Mucosa of descending colon (tissue), 3 donors: ENCODE results near the gene FLT1. TPM values are rescaled to one million over a fixed set of nuclear protein-coding genes. Genes with fewer than 3 reads are reported as not detected.

Experiments
- ATAC-seq: fragments of 200-7000 bp; cut with Tn5 transposase; one replicate; pipeline ENCODE4 v1.9.1; 2020; ENCODE audit warnings: mild to moderate bottlenecking, moderate library complexity
- DNase-seq, 3 donors: peaks; one replicate each; pipeline ENCODE4 v3.0.0-alpha.2; 2020
- H3K36me3 ChIP-seq: fragments of 200-600 bp; one replicate; pipeline ENCODE4 v1.8.0; 2021; ENCODE audit warnings: low read depth, mild to moderate bottlenecking
- H3K4me1 ChIP-seq: fragments of 200-600 bp; one replicate; pipeline ENCODE4 v1.8.0; 2021; ENCODE audit warnings: low read depth, mild to moderate bottlenecking
- H3K4me3 ChIP-seq: fragments of 200-600 bp; one replicate; pipeline ENCODE4 v1.8.0; 2021; ENCODE audit warnings: mild to moderate bottlenecking
- H3K9me3 ChIP-seq: fragments of 200-600 bp; one replicate; pipeline ENCODE4 v1.8.0; 2021; ENCODE audit warnings: mild to moderate bottlenecking
- intact Hi-C, 2 donors: fragments of 100-400 bp; cut with DNase I in 1 of 2; cut with micrococcal nuclease in 1 of 2; formaldehyde crosslinking; loops; one replicate each; pipeline versions ENCODE4 v1.11.0 to v1.11.1; 2022; cut with DNase I, micrococcal nuclease
- total RNA-seq, 3 donors: library from RNA; stranded (reverse); fragmentation: NEBNext Ultra II Directional in 2 of 3; extraction: Animal tissue kit (Norgen Biotek cat#: 25700) in 2 of 3; gene quantifications; one replicate each; pipeline versions ENCODE4 v1.2.1 to v1.2.4, GENCODE V29; 2021 to 2023
- TF ChIP-seq, protein P1 (sequence below): fragments of 200-600 bp; IDR thresholded peaks from one replicate; pipeline ENCODE4 v1.8.0; 2022; ENCODE audit warnings: antibody characterized with exemption, mild to moderate bottlenecking
- donor health status: DM: no; HTN: no; CAD: no; lungs with moderate emphysema.
- donor health status: DM: no; HTN: no; CAD: no.
- donor health status: DM: no; HTN: yes; CAD: no.

The FLT1 gene
- total RNA-seq, 3 donors from 2014 or later, result 3.8 to 9.2 (median 4.0) TPM

DNA sequence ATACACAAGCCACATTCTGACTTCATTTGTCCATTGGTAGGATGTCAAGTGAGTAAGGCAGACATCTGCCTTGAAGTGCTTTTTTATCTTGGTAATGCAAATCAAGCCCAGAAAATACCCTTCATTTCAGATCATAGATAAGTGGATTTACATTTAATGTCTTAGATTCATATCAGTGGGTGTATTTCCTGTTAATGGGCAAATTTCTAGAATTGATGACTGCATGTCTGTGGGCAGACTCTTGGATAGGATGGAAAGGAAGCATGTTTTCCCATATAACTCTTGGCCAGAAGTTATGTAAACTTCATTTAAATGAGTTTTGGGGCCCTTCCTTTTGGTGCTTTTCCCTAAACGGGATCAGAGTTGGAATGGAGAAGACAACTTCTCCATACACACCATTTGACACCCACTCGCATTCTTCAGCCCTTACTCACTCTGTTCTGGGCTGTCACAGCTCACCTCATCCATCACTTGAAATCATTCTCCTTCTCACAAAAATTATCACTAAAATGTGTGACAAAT lies 154.6 kb downstream of the FLT1 start:
- H3K4me1 ChIP-seq, result no peaks in the 10 kb centered on the region
- TF ChIP-seq, protein P1, sequence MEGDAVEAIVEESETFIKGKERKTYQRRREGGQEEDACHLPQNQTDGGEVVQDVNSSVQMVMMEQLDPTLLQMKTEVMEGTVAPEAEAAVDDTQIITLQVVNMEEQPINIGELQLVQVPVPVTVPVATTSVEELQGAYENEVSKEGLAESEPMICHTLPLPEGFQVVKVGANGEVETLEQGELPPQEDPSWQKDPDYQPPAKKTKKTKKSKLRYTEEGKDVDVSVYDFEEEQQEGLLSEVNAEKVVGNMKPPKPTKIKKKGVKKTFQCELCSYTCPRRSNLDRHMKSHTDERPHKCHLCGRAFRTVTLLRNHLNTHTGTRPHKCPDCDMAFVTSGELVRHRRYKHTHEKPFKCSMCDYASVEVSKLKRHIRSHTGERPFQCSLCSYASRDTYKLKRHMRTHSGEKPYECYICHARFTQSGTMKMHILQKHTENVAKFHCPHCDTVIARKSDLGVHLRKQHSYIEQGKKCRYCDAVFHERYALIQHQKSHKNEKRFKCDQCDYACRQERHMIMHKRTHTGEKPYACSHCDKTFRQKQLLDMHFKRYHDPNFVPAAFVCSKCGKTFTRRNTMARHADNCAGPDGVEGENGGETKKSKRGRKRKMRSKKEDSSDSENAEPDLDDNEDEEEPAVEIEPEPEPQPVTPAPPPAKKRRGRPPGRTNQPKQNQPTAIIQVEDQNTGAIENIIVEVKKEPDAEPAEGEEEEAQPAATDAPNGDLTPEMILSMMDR, result no peak
- H3K4me3 ChIP-seq, result no peak overlapping the region
- no peak for DNase-seq
- no peak for ATAC-seq
- H3K9me3 ChIP-seq, result no peaks in the 10 kb centered on the region
- intact Hi-C loops, result no loop called here
- no peaks in the 10 kb centered on the region for H3K36me3 ChIP-seq

DNA sequence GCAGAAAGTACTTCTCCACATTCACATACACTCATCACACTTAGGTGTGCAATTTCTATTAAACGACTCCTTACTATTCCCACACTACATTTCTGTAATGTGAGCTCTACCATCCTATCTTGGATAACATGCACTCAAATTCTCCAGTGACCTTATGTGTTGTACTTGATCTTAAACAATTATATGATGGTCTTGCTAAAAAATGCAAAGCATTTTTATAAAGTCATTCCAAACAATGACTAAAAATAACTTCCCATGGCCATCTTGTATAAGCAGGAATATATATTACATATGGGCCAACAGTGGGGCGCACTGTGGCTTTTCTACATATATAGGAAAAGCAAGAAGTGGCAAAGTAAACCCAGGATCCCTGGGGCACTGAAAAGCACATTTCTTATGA lies 155.5 kb downstream of the FLT1 start:
- DNase-seq (no peak), ATAC-seq (no peak)
- TF ChIP-seq, protein P1, result no peak
- intact Hi-C loops, result no loop called here
- H3K4me1 ChIP-seq, result no peaks in the 10 kb centered on the region
- H3K36me3 ChIP-seq, result no peaks in the 10 kb centered on the region
- no peak overlapping the region for H3K4me3 ChIP-seq
- H3K9me3 ChIP-seq, result no peaks in the 10 kb centered on the region

DNA sequence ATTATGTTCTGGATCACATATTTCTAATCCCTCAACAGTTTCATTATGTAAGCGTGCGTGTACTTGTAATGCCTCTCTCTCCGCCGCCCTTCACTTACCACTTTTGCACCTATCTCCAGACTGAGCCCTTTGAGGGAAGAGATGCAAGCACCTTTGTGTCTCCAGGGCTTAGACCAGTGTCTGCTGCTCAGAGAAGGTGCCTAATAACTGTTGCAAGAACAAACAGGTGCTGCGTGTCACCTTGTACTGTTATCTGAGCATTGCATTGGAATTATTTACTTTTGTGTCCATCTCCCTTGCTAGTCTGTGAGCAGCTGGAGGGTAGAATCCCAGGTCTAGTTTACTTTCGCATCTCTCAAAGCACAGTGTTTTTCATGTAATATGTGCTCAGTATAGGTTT lies 156.2 kb downstream of the FLT1 start:
- intact Hi-C loops, result no loop called here
- no peak overlapping the region for H3K4me3 ChIP-seq
- no peaks in the 10 kb centered on the region for H3K36me3 ChIP-seq
- ATAC-seq, result no peak
- no peaks in the 10 kb centered on the region for H3K9me3 ChIP-seq
- no peak for DNase-seq
- TF ChIP-seq, protein P1, result no peak
- H3K4me1 ChIP-seq, result no peaks in the 10 kb centered on the region

DNA sequence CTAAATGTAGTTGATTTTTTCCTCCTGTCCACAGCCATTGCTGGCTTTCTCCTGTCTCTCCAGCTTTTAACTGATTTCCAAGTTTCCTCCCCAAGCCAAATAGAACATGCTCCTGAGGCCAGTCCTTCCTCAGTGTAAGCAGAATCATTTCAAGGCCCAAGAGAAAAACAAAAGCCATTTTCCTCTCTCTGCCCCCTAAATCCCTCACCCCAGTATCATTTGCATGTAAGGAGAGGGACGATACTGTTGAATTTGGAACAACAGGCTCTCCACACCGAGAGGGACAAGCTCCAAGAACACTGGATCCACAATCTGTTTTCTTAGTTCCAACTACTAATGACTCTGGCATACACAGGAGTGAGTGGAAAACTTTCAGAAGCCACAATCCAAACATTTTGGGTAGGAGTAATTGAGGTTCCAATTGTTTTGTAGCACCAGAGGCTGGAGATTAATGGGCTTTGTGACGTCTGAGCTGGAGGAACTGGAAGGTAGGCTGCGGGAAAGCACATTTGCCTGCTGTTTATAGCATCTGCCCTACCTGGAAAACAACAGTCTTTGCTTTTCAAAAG lies 156.8 kb downstream of the FLT1 start:
- ATAC-seq (peak; percentile 29), DNase-seq (no peak)
- intact Hi-C loops, result no loop called here
- TF ChIP-seq, protein P1, result no peak
- Histone ChIP-seq H3K4me3 (no peak overlapping the region), H3K36me3 (no peaks in the 10 kb centered on the region), H3K9me3 (no peaks in the 10 kb centered on the region), H3K4me1 (no peaks in the 10 kb centered on the region)

DNA sequence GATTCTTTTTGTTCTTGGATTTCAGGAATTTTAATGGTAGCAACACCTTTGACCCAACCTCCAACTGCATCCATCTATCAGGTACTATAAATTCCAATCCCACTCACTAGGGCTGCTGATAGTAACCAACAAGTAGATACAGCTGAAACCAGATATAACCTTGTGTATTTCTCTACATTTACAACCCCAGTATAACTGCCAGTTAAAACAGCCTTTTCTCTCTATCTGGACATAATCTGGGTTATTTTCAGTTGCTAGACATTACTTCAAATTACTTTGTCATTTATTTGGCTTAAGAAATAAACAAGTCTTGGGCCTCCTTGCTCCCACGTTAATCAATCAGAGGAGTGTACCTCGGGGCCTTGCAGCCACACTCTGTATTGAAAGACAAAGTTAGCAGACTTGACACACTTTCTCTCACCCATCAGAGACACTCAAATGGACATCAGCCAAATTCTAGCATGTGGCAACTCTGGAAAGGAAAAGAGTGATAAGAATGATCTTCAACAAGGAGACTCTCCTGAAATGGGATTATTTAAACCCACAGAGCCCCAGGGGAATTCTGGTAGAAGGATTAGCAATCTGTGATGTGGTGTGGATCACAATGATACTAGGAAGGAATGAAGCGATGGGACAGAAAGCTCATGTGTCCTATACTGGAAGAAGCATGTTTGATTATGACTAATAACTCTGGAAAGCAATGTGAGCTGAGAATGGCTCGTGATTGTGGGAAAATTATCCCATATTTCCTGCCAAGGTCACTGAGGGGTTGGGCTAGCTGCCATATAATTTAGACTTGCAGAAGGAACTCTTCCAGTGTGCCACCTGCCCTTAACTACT lies 157.5 kb downstream of the FLT1 start:
- DNase-seq, result no peak
- intact Hi-C loops, result no loop called here
- Histone ChIP-seq H3K4me1 (no peaks in the 10 kb centered on the region), H3K36me3 (no peaks in the 10 kb centered on the region), H3K9me3 (no peaks in the 10 kb centered on the region), H3K4me3 (no peak overlapping the region)
- ATAC-seq, result peak; percentile 25
- TF ChIP-seq, protein P1, result no peak
